CD14-positive monocyte (primary cell): ENCODE data around the gene OR2F1. TPM values are rescaled to one million over a fixed set of nuclear protein-coding genes. Genes with fewer than 3 reads are reported as not detected.

Source experiments
- DNase-seq, 3 donors: peaks; one replicate each; pipeline ENCODE4 v3.0.0-alpha.2; 2011 to 2022
- H2AFZ ChIP-seq: 2 replicates; pipeline ENCODE4 v1.6.0; 2012; ENCODE audit warnings: mild to moderate bottlenecking, low read depth, low read length, inconsistent platforms; ENCODE audit not compliant: insufficient read depth, poor library complexity, severe bottlenecking
- H3K27ac ChIP-seq, 2 donors: 1 replicate in 1 of 2; 2 replicates in 1 of 2; pipeline ENCODE4 v1.5.1; 2012 to 2013; ENCODE audit warnings: low read length in 2 of 2, control low read depth in 1 of 2, inconsistent platforms in 1 of 2, low read depth in 1 of 2, mild to moderate bottlenecking in 1 of 2
- H3K27me3 ChIP-seq, 2 donors: one replicate each; pipeline versions ENCODE4 v1.6.0 to v1.6.1; 2011 to 2013; ENCODE audit warnings: low read length in 2 of 2; ENCODE audit not compliant: control insufficient read depth in 2 of 2, insufficient read depth in 2 of 2
- H3K36me3 ChIP-seq, 2 donors: replicated peaks in 1 of 2; 1 replicate in 1 of 2; 2 replicates in 1 of 2; pipeline versions ENCODE4 v1.5.1 to v1.6.1; 2012 to 2013; ENCODE audit warnings: low read length in 2 of 2, control low read depth in 1 of 2, inconsistent platforms in 1 of 2, mild to moderate bottlenecking in 1 of 2; ENCODE audit not compliant: insufficient read depth in 2 of 2, control insufficient read depth in 1 of 2
- H3K4me1 ChIP-seq, 2 donors: 1 replicate in 1 of 2; 2 replicates in 1 of 2; pipeline versions ENCODE4 v1.5.1 to v1.6.1; 2012 to 2013; ENCODE audit warnings: low read length in 2 of 2, control low read depth in 1 of 2, inconsistent platforms in 1 of 2, mild to moderate bottlenecking in 1 of 2, moderate library complexity in 1 of 2; ENCODE audit not compliant: insufficient read depth in 2 of 2, control insufficient read depth in 1 of 2
- H3K4me2 ChIP-seq: replicated peaks from 2 replicates; pipeline ENCODE3; 2012; ENCODE audit warnings: low read length, moderate library complexity, mild to moderate bottlenecking; ENCODE audit not compliant: poor library complexity, severe bottlenecking; ENCODE audit errors: extremely low read depth
- H3K4me3 ChIP-seq, 3 experiments: fragments of 200-600 bp in 1 of 3; sonication (generic) in 1 of 3; replicated peaks in 1 of 3; 1 replicate in 2 of 3; 2 replicates in 1 of 3; pipeline ENCODE4 v1.5.1; 2011 to 2013; ENCODE audit warnings: low read length in 3 of 3, mild to moderate bottlenecking in 3 of 3, control low read depth in 2 of 3, low read depth in 2 of 3, inconsistent platforms in 1 of 3, moderate library complexity in 1 of 3
- H3K79me2 ChIP-seq: 2 replicates; pipeline ENCODE4 v1.6.0; 2012; ENCODE audit warnings: mild to moderate bottlenecking, control low read depth, inconsistent platforms, low read length, moderate library complexity; ENCODE audit not compliant: insufficient read depth
- H3K9ac ChIP-seq: 2 replicates; pipeline ENCODE4 v1.6.0; 2017; ENCODE audit warnings: low read length, mild to moderate bottlenecking; ENCODE audit not compliant: insufficient read depth, poor library complexity, severe bottlenecking
- H3K9me3 ChIP-seq, 2 donors: replicated peaks in 1 of 2; 1 replicate in 1 of 2; 2 replicates in 1 of 2; pipeline versions ENCODE4 v1.5.1 to v1.6.1; 2012 to 2013; ENCODE audit warnings: low read length in 2 of 2, control low read depth in 1 of 2; ENCODE audit not compliant: control insufficient read depth in 1 of 2, insufficient read depth in 1 of 2
- H4K20me1 ChIP-seq: 2 replicates; pipeline ENCODE4 v1.6.0; 2012; ENCODE audit warnings: mild to moderate bottlenecking, low read length, control low read depth, moderate library complexity; ENCODE audit not compliant: insufficient read depth
- H3K27ac Mint-ChIP-seq, 7 donors: one replicate each; pipeline ENCODE4 v1.8.0; 2020; ENCODE audit warnings: mild to moderate bottlenecking in 7 of 7, mixed read lengths in 7 of 7, moderate library complexity in 6 of 7, inconsistent platforms in 2 of 7
- H3K27me3 Mint-ChIP-seq, 3 donors: one replicate each; pipeline ENCODE4 v1.8.0; 2021 to 2022; ENCODE audit warnings: low read depth in 3 of 3, mild to moderate bottlenecking in 3 of 3, mixed read lengths in 3 of 3, moderate library complexity in 3 of 3, inconsistent platforms in 1 of 3
- H3K36me3 Mint-ChIP-seq, 2 donors: one replicate each; pipeline ENCODE4 v1.8.0; 2020; ENCODE audit warnings: mixed read lengths in 2 of 2, inconsistent platforms in 1 of 2, mild to moderate bottlenecking in 1 of 2
- H3K4me1 Mint-ChIP-seq: one replicate; pipeline ENCODE4 v1.8.0; 2020; ENCODE audit warnings: mild to moderate bottlenecking, mixed read lengths
- H3K4me3 Mint-ChIP-seq, 2 donors: one replicate each; pipeline ENCODE4 v1.8.0; 2020; ENCODE audit warnings: mild to moderate bottlenecking in 2 of 2, mixed read lengths in 2 of 2, moderate library complexity in 1 of 2
- H3K9me3 Mint-ChIP-seq, 7 donors: one replicate each; pipeline ENCODE4 v1.8.0; 2020 to 2022; ENCODE audit warnings: mixed read lengths in 7 of 7, mild to moderate bottlenecking in 6 of 7, moderate library complexity in 6 of 7, inconsistent platforms in 2 of 7
- CTCF ChIP-seq: fragments of 200-600 bp; IDR thresholded peaks from one replicate; pipeline ENCODE4 v1.8.0; 2022; ENCODE audit warnings: antibody characterized with exemption, mild to moderate bottlenecking
- WGBS: methylation state at CpG from one replicate; pipeline ENCODE4 v1.1.5; 2013; ENCODE audit warnings: missing lambda C conversion rate; ENCODE audit not compliant: insufficient coverage; 5-methylcytosine and 5-hydroxymethylcytosine counted together
- intact Hi-C, 2 donors: fragments of 100-400 bp; cut with micrococcal nuclease; formaldehyde crosslinking; loops; one replicate each; pipeline versions ENCODE4 v1.15.0 to v1.15.1; 2023
- polyA plus RNA-seq, 3 donors: library from polyadenylated mRNA; depleted of rRNA in 1 of 3; unstranded in 2 of 3; stranded (reverse) in 1 of 3; fragments of 300-500 nt in 2 of 3; fragments of >200 nt in 1 of 3; fragmentation: Illumina TruSeq in 2 of 3; gene quantifications; 1 replicate in 2 of 3; 2 replicates in 1 of 3; pipeline ENCODE4 v1.2.3, GENCODE V29; 2012 to 2021

The OR2F1 gene
- polyA plus RNA-seq, 3 donors = not detected

GRCh38 chr7:143965280-143965679, 10.6 kb downstream of the OR2F1 start:
- no peak for TF ChIP-seq CTCF
- H3K27ac Mint-ChIP-seq = no peak overlapping the region
- H3K36me3 ChIP-seq = no peaks in the 10 kb centered on the region
- no peak overlapping the region for H3K27ac ChIP-seq
- H3K4me1 ChIP-seq = no peaks in the 10 kb centered on the region
- H3K9ac ChIP-seq = no peak overlapping the region
- H3K27me3 Mint-ChIP-seq = no peaks in the 10 kb centered on the region
- no peaks in the 10 kb centered on the region for H4K20me1 ChIP-seq
- 100% methylated on average over 2 of the region's 2 CpGs for WGBS
- no peaks in the 10 kb centered on the region for H3K36me3 Mint-ChIP-seq
- H2AFZ ChIP-seq = no peak overlapping the region
- no peak overlapping the region for H3K4me3 Mint-ChIP-seq
- H3K9me3 ChIP-seq = no peaks in the 10 kb centered on the region
- no peak overlapping the region for H3K4me3 ChIP-seq
- intact Hi-C loops = no loop called here
- no peak for DNase-seq
- peaks cover 0 to 4% (median 3%) of the 10 kb centered on the region in 7 donors for H3K9me3 Mint-ChIP-seq
- H3K27me3 ChIP-seq = no peaks in the 10 kb centered on the region
- H3K79me2 ChIP-seq = no peaks in the 10 kb centered on the region
- no peak overlapping the region for H3K4me2 ChIP-seq
- H3K4me1 Mint-ChIP-seq = no peaks in the 10 kb centered on the region

- Histone ChIP-seq H3K9me3 (peaks cover 0 to 4% of the 10 kb centered on the region in 2 donors), H3K27me3 (no peaks in the 10 kb centered on the region), H3K27ac (no peak overlapping the region), H3K4me3 (no peak overlapping the region), H3K4me2 (no peak overlapping the region), H3K9ac (no peak overlapping the region), H3K4me1 (no peaks in the 10 kb centered on the region), H2AFZ (no peak overlapping the region), H3K36me3 (no peaks in the 10 kb centered on the region), H4K20me1 (no peaks in the 10 kb centered on the region), H3K79me2 (no peaks in the 10 kb centered on the region)
- Mint-ChIP-seq H3K27ac (no peak overlapping the region), H3K27me3 (peaks cover 1 to 3% (median 1%) of the 10 kb centered on the region in 3 donors), H3K36me3 (no peaks in the 10 kb centered on the region), H3K9me3 (peaks cover 0 to 7% (median 5%) of the 10 kb centered on the region in 7 donors), H3K4me3 (no peak overlapping the region), H3K4me1 (no peaks in the 10 kb centered on the region)
- DNase-seq = no peak
- TF ChIP-seq CTCF = no peak
- no CpG with 5 or more reads among the region's 4 CpGs for WGBS
- intact Hi-C loops = no loop called here
These were observed 12.8 kb downstream of the OR2F1 start for GRCh38 chr7:143967398-143967797.
